Mammary epithelial cell (primary cell): ENCODE data around the gene OSBPL5.

Experiments used
- CTCF ChIP-seq, 2 donors: IDR thresholded peaks in 1 of 2; conservative IDR thresholded peaks in 1 of 2; 2 replicates each; pipeline ENCODE4 v1.5.1; 2011 to 2012; ENCODE audit warnings: inconsistent platforms in 2 of 2, low read length in 2 of 2, mild to moderate bottlenecking in 2 of 2, control low read depth in 1 of 2, low read depth in 1 of 2; ENCODE audit not compliant: insufficient read depth in 1 of 2; ENCODE audit errors: extremely low read depth in 1 of 2
- EZH2 ChIP-seq: IDR thresholded peaks from 2 replicates; pipeline ENCODE4 v1.6.1; 2012; ENCODE audit warnings: low read length, inconsistent platforms, borderline replicate concordance

GRCh38 chr11:3080733-3081385 is 84.3 kb downstream of the OSBPL5 start:
- TF ChIP-seq CTCF (conservative IDR thresholded peaks at IDR 0.05 in 1 of 2, IDR thresholded peaks at IDR 0.05 in 1 of 2; ENCODE audit: extremely low read depth in 1 of 2, insufficient read depth in 1 of 2, low read depth in 1 of 2, low read length in 2 of 2) (no peak), EZH2 (no peak)
